Osteocyte (in vitro differentiated cells): ENCODE measurements around the gene DGLUCY. TPM values are rescaled to one million over a fixed set of nuclear protein-coding genes. Genes with fewer than 3 reads are reported as not detected.

Experiments
- DNase-seq: peaks from one replicate; pipeline ENCODE4 v3.0.0; 2021; ENCODE audit warnings: mixed read lengths; ENCODE audit not compliant: unreplicated experiment; ENCODE audit errors: extremely low spot score
- H3K27ac Mint-ChIP-seq: one replicate; pipeline ENCODE4 v1.8.0; 2021; ENCODE audit warnings: mild to moderate bottlenecking, mixed read lengths; ENCODE audit not compliant: unreplicated experiment
- H3K27me3 Mint-ChIP-seq: one replicate; pipeline ENCODE4 v1.8.0; 2021; ENCODE audit warnings: mixed read lengths; ENCODE audit not compliant: unreplicated experiment
- H3K36me3 Mint-ChIP-seq: one replicate; pipeline ENCODE4 v1.8.0; 2021; ENCODE audit warnings: mixed read lengths; ENCODE audit not compliant: unreplicated experiment
- H3K4me1 Mint-ChIP-seq: one replicate; pipeline ENCODE4 v1.8.0; 2021; ENCODE audit warnings: mixed read lengths; ENCODE audit not compliant: unreplicated experiment
- H3K4me3 Mint-ChIP-seq: one replicate; pipeline ENCODE4 v1.8.0; 2021; ENCODE audit warnings: mild to moderate bottlenecking, moderate library complexity, mixed read lengths; ENCODE audit not compliant: unreplicated experiment
- H3K9me3 Mint-ChIP-seq: one replicate; pipeline ENCODE4 v1.8.0; 2021; ENCODE audit warnings: mixed read lengths; ENCODE audit not compliant: unreplicated experiment
- total RNA-seq: library from RNA; stranded (reverse); gene quantifications from 2 replicates; pipeline ENCODE4 v1.2.1, GENCODE V29; 2021
- TF ChIP-seq, protein P1 (sequence below): fragments of 200-600 bp; sonication (generic); IDR thresholded peaks from 2 replicates; pipeline ENCODE4 v1.5.0; 2021; ENCODE audit warnings: antibody characterized with exemption, mild to moderate bottlenecking, moderate library complexity

The DGLUCY gene
- total RNA-seq, 1 donor from 2014 or later: 20.4 TPM

DNA sequence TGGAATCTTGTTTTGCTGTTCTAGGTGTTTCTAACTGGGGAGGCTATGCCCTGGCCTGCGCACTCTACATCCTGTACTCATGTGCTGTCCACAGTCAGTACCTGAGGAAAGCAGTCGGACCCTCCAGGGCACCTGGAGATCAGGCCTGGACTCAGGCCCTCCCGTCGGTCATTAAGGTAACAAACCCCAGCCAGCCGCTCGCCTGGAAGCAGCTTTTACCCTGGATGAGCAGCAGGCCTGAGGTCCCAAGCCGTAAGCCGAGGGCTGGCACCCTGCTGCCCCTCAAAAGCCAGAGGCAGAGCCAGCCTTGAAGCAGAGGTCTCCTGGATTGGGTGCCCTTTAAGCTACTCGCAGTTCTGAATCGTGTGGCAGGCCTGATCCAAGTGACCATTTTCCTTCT is 101.5 kb downstream of the DGLUCY start:
- H3K36me3 Mint-ChIP-seq: peaks cover 23% of the 10 kb centered on the region
- H3K4me1 Mint-ChIP-seq: no peaks in the 10 kb centered on the region
- H3K27ac Mint-ChIP-seq: no peak overlapping the region
- TF ChIP-seq, protein P1, sequence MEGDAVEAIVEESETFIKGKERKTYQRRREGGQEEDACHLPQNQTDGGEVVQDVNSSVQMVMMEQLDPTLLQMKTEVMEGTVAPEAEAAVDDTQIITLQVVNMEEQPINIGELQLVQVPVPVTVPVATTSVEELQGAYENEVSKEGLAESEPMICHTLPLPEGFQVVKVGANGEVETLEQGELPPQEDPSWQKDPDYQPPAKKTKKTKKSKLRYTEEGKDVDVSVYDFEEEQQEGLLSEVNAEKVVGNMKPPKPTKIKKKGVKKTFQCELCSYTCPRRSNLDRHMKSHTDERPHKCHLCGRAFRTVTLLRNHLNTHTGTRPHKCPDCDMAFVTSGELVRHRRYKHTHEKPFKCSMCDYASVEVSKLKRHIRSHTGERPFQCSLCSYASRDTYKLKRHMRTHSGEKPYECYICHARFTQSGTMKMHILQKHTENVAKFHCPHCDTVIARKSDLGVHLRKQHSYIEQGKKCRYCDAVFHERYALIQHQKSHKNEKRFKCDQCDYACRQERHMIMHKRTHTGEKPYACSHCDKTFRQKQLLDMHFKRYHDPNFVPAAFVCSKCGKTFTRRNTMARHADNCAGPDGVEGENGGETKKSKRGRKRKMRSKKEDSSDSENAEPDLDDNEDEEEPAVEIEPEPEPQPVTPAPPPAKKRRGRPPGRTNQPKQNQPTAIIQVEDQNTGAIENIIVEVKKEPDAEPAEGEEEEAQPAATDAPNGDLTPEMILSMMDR: no peak
- H3K9me3 Mint-ChIP-seq: no peaks in the 10 kb centered on the region
- H3K27me3 Mint-ChIP-seq: no peaks in the 10 kb centered on the region
- no peak for DNase-seq
- no peak overlapping the region for H3K4me3 Mint-ChIP-seq

DNA sequence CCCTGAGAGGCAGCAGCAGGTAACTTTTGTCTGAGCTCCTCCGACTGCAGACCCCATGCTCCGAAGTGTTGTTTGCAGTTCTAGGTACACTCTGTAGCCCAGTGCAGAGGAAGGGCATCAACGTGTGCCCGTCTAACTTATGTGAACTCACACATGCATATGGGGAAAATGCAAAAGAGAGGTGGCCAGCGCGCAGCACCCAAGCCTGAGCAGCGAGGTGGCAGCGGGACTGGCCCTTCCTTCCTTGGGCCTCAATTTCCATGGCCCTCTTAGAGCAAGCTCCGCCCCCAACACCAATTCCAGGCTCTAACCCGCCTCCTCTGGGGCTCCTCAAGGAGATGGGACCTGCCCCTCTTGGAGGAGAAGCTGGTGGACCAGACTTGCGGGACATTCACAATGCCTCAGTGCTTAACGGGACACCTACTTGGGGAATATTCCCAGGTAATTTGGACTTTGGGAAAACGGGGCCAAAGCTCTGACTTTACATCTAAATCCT is 102.9 kb downstream of the DGLUCY start:
- H3K4me1 Mint-ChIP-seq: no peaks in the 10 kb centered on the region
- H3K27ac Mint-ChIP-seq: no peak overlapping the region

DNA sequence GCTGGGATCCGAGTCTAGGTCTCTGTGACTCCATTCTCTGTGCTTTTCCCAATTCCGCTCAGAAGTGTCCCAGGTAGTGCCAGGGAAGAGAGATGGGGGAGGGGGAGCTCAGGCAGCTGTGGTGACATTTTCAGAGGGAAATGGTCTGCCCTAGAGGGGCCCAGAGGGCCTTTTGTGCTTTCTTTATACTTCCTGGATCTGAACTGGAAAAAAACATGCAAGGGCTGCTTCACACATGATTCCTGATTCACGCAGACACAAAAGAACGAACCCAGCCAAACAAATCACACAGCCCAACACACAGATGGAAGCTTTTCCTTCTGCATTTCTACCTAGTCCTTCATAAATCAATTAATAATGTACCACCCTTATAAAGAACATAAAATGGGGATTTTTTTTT is 104.1 kb downstream of the DGLUCY start:
- H3K4me1 Mint-ChIP-seq: peaks cover 2% of the 10 kb centered on the region
- peaks cover 16% of the 10 kb centered on the region for H3K36me3 Mint-ChIP-seq
- H3K27ac Mint-ChIP-seq: no peak overlapping the region
- no peak for DNase-seq
- no peak overlapping the region for H3K4me3 Mint-ChIP-seq
- H3K9me3 Mint-ChIP-seq: no peaks in the 10 kb centered on the region
- H3K27me3 Mint-ChIP-seq: no peaks in the 10 kb centered on the region
- TF ChIP-seq, protein P1: no peak

More for the DNA sequence above, 102.9 kb downstream of the DGLUCY start:
- Mint-ChIP-seq H3K27me3 (no peaks in the 10 kb centered on the region), H3K9me3 (no peaks in the 10 kb centered on the region), H3K36me3 (peaks cover 16% of the 10 kb centered on the region), H3K4me3 (no peak overlapping the region)
- TF ChIP-seq, protein P1: no peak
- no peak for DNase-seq

DNA sequence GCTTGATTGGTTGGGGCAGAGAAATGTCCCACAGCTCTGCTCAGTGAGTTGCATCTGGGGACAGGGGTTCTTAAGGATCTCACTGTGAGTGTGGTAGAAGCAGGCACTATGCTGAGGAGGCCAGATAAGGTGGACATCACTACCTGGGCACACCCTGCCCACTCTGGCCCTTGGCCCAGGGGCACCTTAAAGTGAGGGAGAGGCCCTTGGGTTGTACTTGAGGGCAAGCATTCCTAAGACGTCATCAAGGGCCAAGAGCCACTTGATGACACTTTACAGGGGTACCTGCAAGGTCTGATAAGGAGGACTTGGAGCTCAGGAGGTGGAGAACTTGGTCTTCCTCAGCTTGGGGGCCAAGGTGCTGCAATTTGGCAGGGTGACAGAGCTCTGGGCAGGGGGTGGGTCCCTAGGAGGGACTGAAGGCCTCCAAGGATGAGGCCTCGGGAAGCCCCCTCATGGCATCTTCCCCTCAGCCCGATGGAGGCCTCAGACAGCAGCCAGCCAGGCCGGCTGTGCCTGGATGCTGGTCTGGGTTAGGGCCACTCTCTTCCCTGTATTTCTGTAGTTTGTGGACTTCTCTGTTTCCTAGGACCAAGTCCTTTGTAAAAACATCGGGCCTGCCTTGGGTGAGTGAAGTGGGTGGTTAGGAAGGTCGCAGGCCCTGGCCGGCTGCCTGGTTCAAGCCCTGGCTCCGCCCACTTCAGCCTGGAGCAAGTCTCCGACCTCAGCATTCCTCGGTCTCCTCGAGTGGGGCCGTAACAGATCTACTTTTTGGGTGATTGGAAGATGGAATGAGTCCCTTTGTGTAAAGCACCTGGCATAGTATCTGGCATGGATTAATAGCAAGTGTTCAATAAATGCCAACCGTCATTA is 105.9 kb downstream of the DGLUCY start:
- Mint-ChIP-seq H3K4me3 (no peak overlapping the region), H3K27me3 (no peaks in the 10 kb centered on the region), H3K4me1 (peaks cover 2% of the 10 kb centered on the region), H3K36me3 (peaks cover 16% of the 10 kb centered on the region), H3K27ac (no peak overlapping the region), H3K9me3 (no peaks in the 10 kb centered on the region)
- no peak for DNase-seq
- TF ChIP-seq, protein P1: no peak

DNA sequence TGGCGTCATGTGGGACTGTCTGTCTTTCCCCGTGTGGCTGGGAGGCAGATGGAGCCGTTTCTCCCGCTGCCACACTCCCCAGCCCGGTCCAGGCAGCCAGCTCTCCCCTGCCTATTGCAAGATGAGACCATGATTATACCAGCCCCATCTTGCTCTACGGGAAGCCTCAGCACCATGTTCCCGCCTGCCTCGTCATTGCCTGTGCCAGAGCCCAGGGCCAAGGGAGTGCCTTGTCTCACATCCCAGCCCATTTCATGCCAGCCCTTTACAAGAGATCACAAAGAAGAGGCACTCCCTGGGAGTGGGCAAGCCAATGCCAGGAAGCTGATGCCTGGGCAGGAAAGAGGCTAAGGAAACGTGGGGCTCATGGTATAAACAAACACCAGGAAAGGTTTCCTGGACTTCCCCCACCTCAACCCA is 106.7 kb downstream of the DGLUCY start:
- H3K27ac Mint-ChIP-seq: no peak overlapping the region
- no peaks in the 10 kb centered on the region for H3K27me3 Mint-ChIP-seq
- H3K36me3 Mint-ChIP-seq: peaks cover 14% of the 10 kb centered on the region
- no peak for DNase-seq
- no peaks in the 10 kb centered on the region for H3K9me3 Mint-ChIP-seq
- H3K4me3 Mint-ChIP-seq: no peak overlapping the region
- TF ChIP-seq, protein P1: no peak
- H3K4me1 Mint-ChIP-seq: peaks cover 2% of the 10 kb centered on the region
